Activated CD4-positive, CD25-positive, alpha-beta regulatory T cell treated with anti-CD3 and anti-CD28 coated beads, Interleukin-2, amount 50 U/mL, for 24 hours (primary cell): ENCODE results near the gene CALR3.
A peak's percentile ranks its signal among the peaks of the same experiment; 100 is the strongest.
"Not testable (repeated sequence)": the region's sequence is repeated elsewhere in the genome, so short reads cannot be mapped to it uniquely, and the experiment has no call there.

Experiments
- ATAC-seq, 2 donors: fragments of 150-1000 bp; cut with Tn5 transposase; one replicate each; pipeline ENCODE4 v1.10.0; 2021; ENCODE audit warnings: mild to moderate bottlenecking in 1 of 2, moderate library complexity in 1 of 2

Gene CALR3

GRCh38 chr19:16495982-16496612 is at the start of gene CALR3, which contains the start of gene C19orf44:
Gene CALR3 (minus strand): TSS chr19:16496167. CDS start chr19:16496129, 38 bp downstream.
Gene C19orf44 (plus strand): TSS chr19:16496394. CDS start chr19:16500793, 4,399 bp downstream.
- ATAC-seq, result peak; percentile 99

GRCh38 chr19:16544473-16545231 is 48.7 kb upstream of the CALR3 start:
- ATAC-seq, result no peak

GRCh38 chr19:16543734-16544133 is 47.8 kb upstream of the CALR3 start:
- ATAC-seq, result not testable (repeated sequence)

- ATAC-seq, result no peak
These were observed 47.0 kb upstream of the CALR3 start for GRCh38 chr19:16542910-16543472.

- ATAC-seq, result peak; percentile 83 to 84
These were observed 46.3 kb upstream of the CALR3 start, which contains the start of gene CHERP for GRCh38 chr19:16542045-16542909. Gene CHERP (minus strand): TSS chr19:16542437. CDS start chr19:16542378, 59 bp downstream.

- ATAC-seq, result peak in 1 of 2 donors; percentile 4
These were observed 45.6 kb upstream of the CALR3 start for GRCh38 chr19:16541526-16542044.

- no peak for ATAC-seq
These were observed 45.0 kb upstream of the CALR3 start for GRCh38 chr19:16540948-16541347.

- no peak for ATAC-seq
These were observed 41.1 kb upstream of the CALR3 start for GRCh38 chr19:16537111-16537510.

- no peak for ATAC-seq
These were observed 40.2 kb upstream of the CALR3 start for GRCh38 chr19:16536130-16536529.

GRCh38 chr19:16535381-16535780 is 39.4 kb upstream of the CALR3 start:
- ATAC-seq, result no peak

- no peak for ATAC-seq
These were observed 36.7 kb upstream of the CALR3 start for GRCh38 chr19:16532440-16533234.

- ATAC-seq, result no peak
These were observed 35.4 kb upstream of the CALR3 start for GRCh38 chr19:16531380-16531669.

- no peak for ATAC-seq
These were observed 34.8 kb upstream of the CALR3 start for GRCh38 chr19:16530540-16531379.

- no peak for ATAC-seq
These were observed 33.6 kb upstream of the CALR3 start for GRCh38 chr19:16529466-16530144.

- ATAC-seq, result peak in 1 of 2 donors; percentile 53
These were observed 32.1 kb upstream of the CALR3 start for GRCh38 chr19:16527971-16528521.

- no peak for ATAC-seq
These were observed 31.5 kb upstream of the CALR3 start for GRCh38 chr19:16527334-16527935.

GRCh38 chr19:16525751-16526481 is 29.9 kb upstream of the CALR3 start:
- ATAC-seq, result no peak

- ATAC-seq, result no peak
These were observed 29.2 kb upstream of the CALR3 start for GRCh38 chr19:16524991-16525734.
